HepG2 (cell line): ENCODE results near the gene PLET1. TPM values are rescaled to one million over a fixed set of nuclear protein-coding genes. Genes with fewer than 3 reads are reported as not detected.

ENCODE experiments used
- ATAC-seq: fragments of 200-7000 bp; cut with Tn5 transposase; 3 replicates; pipeline ENCODE4 v1.9.1; 2020; ENCODE audit warnings: mild to moderate bottlenecking, moderate library complexity
- BruUV-seq: library from RNA; stranded (reverse); fragments of 400-500 nt; replicated peaks from 2 replicates; lab custom pipeline; 2021; lab: Mats Ljungman, UMichigan
- CTCF ChIA-PET: fragments of 300-600 bp; formaldehyde crosslinking; extraction: SDS; loops from one replicate; lab custom pipeline; 2021; ENCODE audit warnings: low total read pairs, inconsistent platforms, low intra/inter-chr PET ratio; lab: Yijun Ruan, JAX
- POLR2A ChIA-PET: fragments of 350-600 bp; sonication (Branson Sonifier 250); formaldehyde crosslinking; loops from one replicate; lab custom pipeline; 2020; ENCODE audit warnings: antibody characterized with exemption, inconsistent platforms; lab: Yijun Ruan, JAX
- DNase-seq: peaks from one replicate; pipeline ENCODE4 v3.0.0-alpha.2; 2015; ENCODE audit warnings: low spot score
- FAIRE-seq: peaks from 3 replicates; lab custom pipeline; 2011; peaks lifted over from hg19 to GRCh38; lab: Jason Lieb, UNC
- H2AFZ ChIP-seq: one replicate; pipeline ENCODE4 v1.6.1; 2011; ENCODE audit warnings: low read length, inconsistent platforms
- H3K27ac ChIP-seq: fragments of 300-600 bp; 3 replicates; pipeline ENCODE4 v1.8.0; 2011; ENCODE audit warnings: mixed run types, mild to moderate bottlenecking, mixed read lengths, low read length, inconsistent platforms; ENCODE audit not compliant: insufficient read depth; ENCODE audit errors: extremely low read length
- H3K27me3 ChIP-seq, 2 experiments: fragments of 200-600 bp in 1 of 2; 2 replicates in 1 of 2; 3 replicates in 1 of 2; pipeline versions ENCODE4 v1.6.0 to v1.8.0; 2011; ENCODE audit warnings: low read length in 2 of 2, mild to moderate bottlenecking in 2 of 2, moderate library complexity in 2 of 2, inconsistent platforms in 1 of 2; ENCODE audit not compliant: insufficient read depth in 2 of 2, control insufficient read depth in 1 of 2
- H3K36me3 ChIP-seq, 2 experiments: fragments of 200-600 bp in 1 of 2; replicated peaks in 1 of 2; 2 replicates in 1 of 2; 3 replicates in 1 of 2; pipeline versions ENCODE4 v1.5.1 to v1.8.0; 2011; ENCODE audit warnings: low read length in 2 of 2, inconsistent platforms in 1 of 2; ENCODE audit not compliant: insufficient read depth in 2 of 2, control insufficient read depth in 1 of 2
- H3K4me1 ChIP-seq: 2 replicates; pipeline ENCODE4 v1.5.1; 2012; ENCODE audit warnings: low read length, inconsistent platforms; ENCODE audit not compliant: insufficient read depth
- H3K4me2 ChIP-seq: 2 replicates; pipeline ENCODE4 v1.6.0; 2011; ENCODE audit warnings: low read depth, low read length, inconsistent platforms
- H3K4me3 ChIP-seq, 3 experiments: fragments of 200-600 bp in 1 of 3; sonication (generic), shearing (Covaris generic) in 1 of 3; replicated peaks in 1 of 3; 2 replicates each; pipeline ENCODE4 v1.5.1; 2011 to 2016; ENCODE audit warnings: low read length in 3 of 3, inconsistent platforms in 2 of 3, low read depth in 2 of 3, mild to moderate bottlenecking in 2 of 3, control low read depth in 1 of 3, mixed read lengths in 1 of 3; ENCODE audit not compliant: insufficient read depth in 1 of 3
- H3K79me2 ChIP-seq: one replicate; pipeline ENCODE4 v1.6.1; 2011; ENCODE audit warnings: low read length, inconsistent platforms; ENCODE audit not compliant: insufficient read depth
- H3K9ac ChIP-seq: 2 replicates; pipeline ENCODE4 v1.6.0; 2011; ENCODE audit warnings: mild to moderate bottlenecking, low read depth, low read length, inconsistent platforms; ENCODE audit not compliant: insufficient read depth
- H3K9me3 ChIP-seq: 2 replicates; pipeline ENCODE4 v1.5.1; 2012; ENCODE audit warnings: mild to moderate bottlenecking, low read length
- H4K20me1 ChIP-seq: 2 replicates; pipeline ENCODE4 v1.6.0; 2011; ENCODE audit warnings: inconsistent platforms, mild to moderate bottlenecking, low read length, moderate library complexity; ENCODE audit not compliant: insufficient read depth
- RAD21 ChIP-seq: fragments of 450-650 bp; formaldehyde crosslinking; IDR thresholded peaks from 2 replicates; pipeline ENCODE4 v1.5.0; 2020; ENCODE audit warnings: mild to moderate bottlenecking
- TBX2 ChIP-seq: sonication (generic); formaldehyde crosslinking; IDR thresholded peaks from 2 replicates; pipeline ENCODE4 v1.5.0; 2020; ENCODE audit warnings: missing genetic modification reagents, mild to moderate bottlenecking, borderline replicate concordance
- ZNF335 ChIP-seq: sonication (generic); formaldehyde crosslinking; IDR thresholded peaks from 2 replicates; pipeline ENCODE4 v1.4.0; 2020; ENCODE audit warnings: missing genetic modification reagents
- ZNF33A ChIP-seq: sonication (generic); formaldehyde crosslinking; IDR thresholded peaks from 2 replicates; pipeline ENCODE4 v1.5.1; 2020; ENCODE audit warnings: missing genetic modification reagents, mild to moderate bottlenecking, moderate library complexity, borderline replicate concordance
- ZNF343 ChIP-seq: sonication (generic); formaldehyde crosslinking; IDR thresholded peaks from 2 replicates; pipeline ENCODE4 v1.4.0; 2020; ENCODE audit warnings: mild to moderate bottlenecking, missing genetic modification reagents
- ZNF747 ChIP-seq: sonication (generic); formaldehyde crosslinking; IDR thresholded peaks from 2 replicates; pipeline ENCODE4 v1.8.1; 2023; ENCODE audit warnings: missing genetic modification reagents, mild to moderate bottlenecking, borderline replicate concordance
- ZNF776 ChIP-seq: sonication (generic); formaldehyde crosslinking; IDR thresholded peaks from 2 replicates; pipeline ENCODE4 v1.4.0; 2020; ENCODE audit warnings: mild to moderate bottlenecking, missing genetic modification reagents
- ZNF891 ChIP-seq: sonication (generic); formaldehyde crosslinking; IDR thresholded peaks from 2 replicates; pipeline ENCODE4 v1.5.0; 2020; ENCODE audit warnings: mild to moderate bottlenecking, missing genetic modification reagents
- WGBS: methylation state at CpG from one replicate; pipeline ENCODE4 v1.1.6; 2017; ENCODE audit warnings: low lambda C conversion rate; 5-methylcytosine and 5-hydroxymethylcytosine counted together
- in situ Hi-C: cut with HindIII; loops from 2 replicates; pipeline ENCODE4 v1.10.0; 2017; ENCODE audit warnings: low pct_unique_long_range_greater_than_20kb; ENCODE audit not compliant: extremely low pct_ligation_motif_present
- intact Hi-C: fragments of 100-400 bp; cut with micrococcal nuclease; formaldehyde crosslinking; loops from one replicate; pipeline ENCODE4 v1.10.0; 2022; ENCODE audit not compliant: unreplicated experiment
- polyA plus RNA-seq, 8 experiments: library from polyadenylated mRNA; depleted of rRNA in 3 of 8; stranded (reverse) in 7 of 8; unstranded in 1 of 8; fragments of >200 nt; fragmentation: Illumina TruSeq in 4 of 8; extraction: Trizol in 4 of 8; gene quantifications; 2 replicates each; pipeline versions ENCODE4 v1.2.1 to v1.2.3, GENCODE V29; 2011 to 2016; ENCODE audit warnings: low read depth in 4 of 8, missing spikeins in 1 of 8, mixed read lengths in 1 of 8; ENCODE audit not compliant: insufficient read depth in 1 of 8
- total RNA-seq, 5 experiments: library from RNA; depleted of rRNA; stranded (reverse); fragments of >200 nt; fragmentation: Illumina TruSeq; extraction: Trizol; gene quantifications; 2 replicates each; pipeline ENCODE4 v1.2.3, GENCODE V29; 2016; ENCODE audit warnings: low read depth in 1 of 5
- TF ChIP-seq, protein P1 (sequence below): sonication (generic); formaldehyde crosslinking; IDR thresholded peaks from 2 replicates; pipeline ENCODE4 v1.4.0; 2020; ENCODE audit warnings: mild to moderate bottlenecking, missing genetic modification reagents
- TF ChIP-seq, protein P2 (sequence below): sonication (generic); formaldehyde crosslinking; IDR thresholded peaks from 2 replicates; pipeline ENCODE4 v1.4.0; 2020; ENCODE audit warnings: mild to moderate bottlenecking, missing genetic modification reagents
- TF ChIP-seq, protein P3 (sequence below): sonication (generic); formaldehyde crosslinking; IDR thresholded peaks from 2 replicates; pipeline ENCODE4 v1.4.0; 2020; ENCODE audit warnings: missing genetic modification reagents, mild to moderate bottlenecking, borderline replicate concordance
- TF ChIP-seq, protein P4 (sequence below): sonication (generic); formaldehyde crosslinking; IDR thresholded peaks from 2 replicates; pipeline ENCODE4 v1.4.0; 2020; ENCODE audit warnings: low read depth, mild to moderate bottlenecking, missing genetic modification reagents
- TF ChIP-seq, protein P5 (sequence below): sonication (generic); formaldehyde crosslinking; IDR thresholded peaks from 2 replicates; pipeline ENCODE4 v1.4.0; 2020; ENCODE audit warnings: missing genetic modification reagents

Gene PLET1
- total and polyA plus RNA-seq, 2 of the 13 experiments (the other 11 are each of a cell fraction or from before 2014, with no cell fraction given) = not detected

DNA sequence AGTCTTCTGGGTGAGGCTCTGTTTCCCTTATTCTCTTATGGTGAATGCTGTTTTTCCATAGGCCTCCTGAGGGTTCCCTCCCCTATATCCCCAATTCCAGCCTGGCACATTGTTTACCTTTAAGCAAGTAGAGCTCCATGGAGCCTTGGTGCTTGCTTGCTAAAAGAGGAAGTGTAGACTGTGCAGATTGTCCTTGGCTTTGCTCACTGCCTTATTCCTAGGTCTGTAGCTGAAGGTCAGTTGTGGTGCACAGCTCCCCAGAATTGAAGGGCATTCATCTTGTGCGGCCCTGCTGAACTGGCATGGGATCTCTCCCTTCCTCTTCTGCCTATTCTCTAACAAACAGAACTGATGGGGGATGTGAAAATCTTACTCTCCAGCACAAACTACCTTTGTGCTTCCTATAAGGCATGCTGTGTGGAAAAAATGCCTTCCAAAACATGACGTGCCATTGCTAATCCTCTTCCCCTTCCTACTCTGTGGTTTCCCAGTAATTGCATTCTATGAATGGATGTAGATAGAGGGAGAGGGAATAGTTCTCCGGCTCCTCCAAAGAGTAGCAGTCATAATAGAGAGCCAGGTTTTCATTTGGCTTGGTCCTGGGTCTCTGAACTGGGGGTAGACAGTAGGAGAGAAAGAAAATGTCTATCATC, 34.2 kb upstream of the PLET1 start:
- intact Hi-C loops = no loop called here
- CTCF ChIA-PET = no interaction called here
- no peaks in the 10 kb centered on the region for H3K79me2 ChIP-seq
- TF ChIP-seq ZNF747 (no peak), ZNF891 (CRISPR knock-in tag) (no peak), ZNF343 (CRISPR knock-in tag) (no peak), ZNF335 (CRISPR knock-in tag) (no peak), RAD21 (CRISPR knock-in tag) (no peak), ZNF33A (CRISPR knock-in tag) (no peak), TBX2 (CRISPR knock-in tag) (no peak), ZNF776 (CRISPR knock-in tag) (no peak)
- TF ChIP-seq, protein P1, sequence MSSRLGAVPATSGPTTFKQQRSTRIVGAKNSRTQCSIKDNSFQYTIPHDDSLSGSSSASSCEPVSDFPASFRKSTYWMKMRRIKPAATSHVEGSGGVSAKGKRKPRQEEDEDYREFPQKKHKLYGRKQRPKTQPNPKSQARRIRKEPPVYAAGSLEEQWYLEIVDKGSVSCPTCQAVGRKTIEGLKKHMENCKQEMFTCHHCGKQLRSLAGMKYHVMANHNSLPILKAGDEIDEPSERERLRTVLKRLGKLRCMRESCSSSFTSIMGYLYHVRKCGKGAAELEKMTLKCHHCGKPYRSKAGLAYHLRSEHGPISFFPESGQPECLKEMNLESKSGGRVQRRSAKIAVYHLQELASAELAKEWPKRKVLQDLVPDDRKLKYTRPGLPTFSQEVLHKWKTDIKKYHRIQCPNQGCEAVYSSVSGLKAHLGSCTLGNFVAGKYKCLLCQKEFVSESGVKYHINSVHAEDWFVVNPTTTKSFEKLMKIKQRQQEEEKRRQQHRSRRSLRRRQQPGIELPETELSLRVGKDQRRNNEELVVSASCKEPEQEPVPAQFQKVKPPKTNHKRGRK (CRISPR knock-in tag) = no peak
- TF ChIP-seq, protein P2, sequence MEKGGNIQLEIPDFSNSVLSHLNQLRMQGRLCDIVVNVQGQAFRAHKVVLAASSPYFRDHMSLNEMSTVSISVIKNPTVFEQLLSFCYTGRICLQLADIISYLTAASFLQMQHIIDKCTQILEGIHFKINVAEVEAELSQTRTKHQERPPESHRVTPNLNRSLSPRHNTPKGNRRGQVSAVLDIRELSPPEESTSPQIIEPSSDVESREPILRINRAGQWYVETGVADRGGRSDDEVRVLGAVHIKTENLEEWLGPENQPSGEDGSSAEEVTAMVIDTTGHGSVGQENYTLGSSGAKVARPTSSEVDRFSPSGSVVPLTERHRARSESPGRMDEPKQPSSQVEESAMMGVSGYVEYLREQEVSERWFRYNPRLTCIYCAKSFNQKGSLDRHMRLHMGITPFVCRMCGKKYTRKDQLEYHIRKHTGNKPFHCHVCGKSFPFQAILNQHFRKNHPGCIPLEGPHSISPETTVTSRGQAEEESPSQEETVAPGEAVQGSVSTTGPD (CRISPR knock-in tag) = no peak
- TF ChIP-seq, protein P3, sequence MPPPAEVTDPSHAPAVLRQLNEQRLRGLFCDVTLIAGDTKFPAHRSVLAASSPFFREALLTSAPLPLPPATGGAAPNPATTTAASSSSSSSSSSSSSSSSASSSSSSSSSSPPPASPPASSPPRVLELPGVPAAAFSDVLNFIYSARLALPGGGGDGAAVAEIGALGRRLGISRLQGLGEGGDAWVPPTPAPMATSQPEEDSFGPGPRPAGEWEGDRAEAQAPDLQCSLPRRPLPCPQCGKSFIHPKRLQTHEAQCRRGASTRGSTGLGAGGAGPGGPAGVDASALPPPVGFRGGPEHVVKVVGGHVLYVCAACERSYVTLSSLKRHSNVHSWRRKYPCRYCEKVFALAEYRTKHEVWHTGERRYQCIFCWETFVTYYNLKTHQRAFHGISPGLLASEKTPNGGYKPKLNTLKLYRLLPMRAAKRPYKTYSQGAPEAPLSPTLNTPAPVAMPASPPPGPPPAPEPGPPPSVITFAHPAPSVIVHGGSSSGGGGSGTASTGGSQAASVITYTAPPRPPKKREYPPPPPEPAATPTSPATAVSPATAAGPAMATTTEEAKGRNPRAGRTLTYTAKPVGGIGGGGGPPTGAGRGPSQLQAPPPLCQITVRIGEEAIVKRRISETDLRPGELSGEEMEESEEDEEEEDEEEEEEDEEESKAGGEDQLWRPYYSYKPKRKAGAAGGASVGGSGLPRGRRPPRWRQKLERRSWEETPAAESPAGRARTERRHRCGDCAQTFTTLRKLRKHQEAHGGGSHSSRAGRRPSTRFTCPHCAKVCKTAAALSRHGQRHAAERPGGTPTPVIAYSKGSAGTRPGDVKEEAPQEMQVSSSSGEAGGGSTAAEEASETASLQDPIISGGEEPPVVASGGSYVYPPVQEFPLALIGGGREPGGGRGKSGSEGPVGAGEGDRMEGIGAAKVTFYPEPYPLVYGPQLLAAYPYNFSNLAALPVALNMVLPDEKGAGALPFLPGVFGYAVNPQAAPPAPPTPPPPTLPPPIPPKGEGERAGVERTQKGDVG (CRISPR knock-in tag) = no peak
- TF ChIP-seq, protein P4, sequence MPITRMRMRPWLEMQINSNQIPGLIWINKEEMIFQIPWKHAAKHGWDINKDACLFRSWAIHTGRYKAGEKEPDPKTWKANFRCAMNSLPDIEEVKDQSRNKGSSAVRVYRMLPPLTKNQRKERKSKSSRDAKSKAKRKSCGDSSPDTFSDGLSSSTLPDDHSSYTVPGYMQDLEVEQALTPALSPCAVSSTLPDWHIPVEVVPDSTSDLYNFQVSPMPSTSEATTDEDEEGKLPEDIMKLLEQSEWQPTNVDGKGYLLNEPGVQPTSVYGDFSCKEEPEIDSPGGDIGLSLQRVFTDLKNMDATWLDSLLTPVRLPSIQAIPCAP (CRISPR knock-in tag) = no peak
- TF ChIP-seq, protein P5, sequence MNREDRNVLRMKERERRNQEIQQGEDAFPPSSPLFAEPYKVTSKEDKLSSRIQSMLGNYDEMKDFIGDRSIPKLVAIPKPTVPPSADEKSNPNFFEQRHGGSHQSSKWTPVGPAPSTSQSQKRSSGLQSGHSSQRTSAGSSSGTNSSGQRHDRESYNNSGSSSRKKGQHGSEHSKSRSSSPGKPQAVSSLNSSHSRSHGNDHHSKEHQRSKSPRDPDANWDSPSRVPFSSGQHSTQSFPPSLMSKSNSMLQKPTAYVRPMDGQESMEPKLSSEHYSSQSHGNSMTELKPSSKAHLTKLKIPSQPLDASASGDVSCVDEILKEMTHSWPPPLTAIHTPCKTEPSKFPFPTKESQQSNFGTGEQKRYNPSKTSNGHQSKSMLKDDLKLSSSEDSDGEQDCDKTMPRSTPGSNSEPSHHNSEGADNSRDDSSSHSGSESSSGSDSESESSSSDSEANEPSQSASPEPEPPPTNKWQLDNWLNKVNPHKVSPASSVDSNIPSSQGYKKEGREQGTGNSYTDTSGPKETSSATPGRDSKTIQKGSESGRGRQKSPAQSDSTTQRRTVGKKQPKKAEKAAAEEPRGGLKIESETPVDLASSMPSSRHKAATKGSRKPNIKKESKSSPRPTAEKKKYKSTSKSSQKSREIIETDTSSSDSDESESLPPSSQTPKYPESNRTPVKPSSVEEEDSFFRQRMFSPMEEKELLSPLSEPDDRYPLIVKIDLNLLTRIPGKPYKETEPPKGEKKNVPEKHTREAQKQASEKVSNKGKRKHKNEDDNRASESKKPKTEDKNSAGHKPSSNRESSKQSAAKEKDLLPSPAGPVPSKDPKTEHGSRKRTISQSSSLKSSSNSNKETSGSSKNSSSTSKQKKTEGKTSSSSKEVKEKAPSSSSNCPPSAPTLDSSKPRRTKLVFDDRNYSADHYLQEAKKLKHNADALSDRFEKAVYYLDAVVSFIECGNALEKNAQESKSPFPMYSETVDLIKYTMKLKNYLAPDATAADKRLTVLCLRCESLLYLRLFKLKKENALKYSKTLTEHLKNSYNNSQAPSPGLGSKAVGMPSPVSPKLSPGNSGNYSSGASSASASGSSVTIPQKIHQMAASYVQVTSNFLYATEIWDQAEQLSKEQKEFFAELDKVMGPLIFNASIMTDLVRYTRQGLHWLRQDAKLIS (CRISPR knock-in tag) = no peak

More for the DNA sequence above, 34.2 kb upstream of the PLET1 start:
- Histone ChIP-seq H3K27me3 (no peaks in the 10 kb centered on the region), H3K9me3 (no peaks in the 10 kb centered on the region), H3K4me1 (peaks cover 7% of the 10 kb centered on the region), H3K9ac (no peak overlapping the region), H3K4me3 (no peak overlapping the region), H3K4me2 (no peak overlapping the region), H3K27ac (no peak overlapping the region), H4K20me1 (no peaks in the 10 kb centered on the region), H2AFZ (no peak overlapping the region), H3K36me3 (no peaks in the 10 kb centered on the region)
- BruUV-seq = no TSS peak
- 81% methylated on average over 3 of the region's 3 CpGs for WGBS
- ATAC-seq (no peak), FAIRE-seq (no peak), DNase-seq (no peak)
- in situ Hi-C loops = no loop called here
- POLR2A ChIA-PET = no interaction called here
